ENCODE data around the gene RB1.

RB1 gene

DNA sequence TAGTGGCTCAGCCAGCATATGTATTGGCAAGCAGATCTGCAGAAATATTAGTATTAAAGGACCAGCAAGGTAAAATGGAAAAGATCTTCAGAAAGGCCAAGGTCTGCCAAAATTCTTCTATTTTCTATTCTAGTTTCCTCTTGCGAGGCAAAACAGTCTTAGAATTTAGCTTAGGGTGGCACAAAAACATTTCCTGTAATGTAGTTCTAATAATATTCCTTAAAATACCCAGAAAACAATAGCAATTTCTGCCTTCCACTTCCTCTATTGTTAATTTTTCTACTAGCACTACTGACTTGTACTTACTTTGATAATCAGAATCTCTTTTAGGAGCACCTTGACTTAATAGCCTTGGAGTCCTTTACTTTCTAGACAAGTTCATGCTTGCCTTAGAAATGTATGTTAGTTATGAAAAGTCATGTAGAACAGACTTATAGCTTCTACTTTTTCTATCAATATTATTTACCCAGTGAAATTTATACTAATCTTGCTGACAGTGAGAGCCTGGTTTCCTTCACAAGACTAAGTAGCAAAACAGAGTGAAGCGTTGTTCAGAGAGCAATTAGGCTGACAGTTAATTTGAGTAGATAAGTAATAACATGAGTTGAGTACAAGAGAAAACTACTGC, 133.2 kb downstream of the RB1 start:
- peaks cover 3% of the 10 kb centered on the region for H3K4me1 ChIP-seq

GRCh38 chr13:48437371-48437770, 133.8 kb downstream of the RB1 start:
- Histone ChIP-seq H2AFZ (no peak overlapping the region), H3K4me2 (ENCODE audit: low read length) (no peak overlapping the region), H3K36me3 (ENCODE audit: control insufficient read depth, insufficient read depth, low read length) (no peaks in the 10 kb centered on the region), H3K4me1 (no peaks in the 10 kb centered on the region), H3K27ac (no peak overlapping the region), H3K27me3 (ENCODE audit: control insufficient read depth, insufficient read depth, low read length) (no peaks in the 10 kb centered on the region), H3K9ac (no peak overlapping the region), H3K4me3 (ENCODE audit: low read depth, low read length) (no peak overlapping the region), H3K79me2 (no peaks in the 10 kb centered on the region), H3K9me3 (ENCODE audit: control insufficient read depth, low read length) (no peaks in the 10 kb centered on the region)
- TF ChIP-seq, protein P1, sequence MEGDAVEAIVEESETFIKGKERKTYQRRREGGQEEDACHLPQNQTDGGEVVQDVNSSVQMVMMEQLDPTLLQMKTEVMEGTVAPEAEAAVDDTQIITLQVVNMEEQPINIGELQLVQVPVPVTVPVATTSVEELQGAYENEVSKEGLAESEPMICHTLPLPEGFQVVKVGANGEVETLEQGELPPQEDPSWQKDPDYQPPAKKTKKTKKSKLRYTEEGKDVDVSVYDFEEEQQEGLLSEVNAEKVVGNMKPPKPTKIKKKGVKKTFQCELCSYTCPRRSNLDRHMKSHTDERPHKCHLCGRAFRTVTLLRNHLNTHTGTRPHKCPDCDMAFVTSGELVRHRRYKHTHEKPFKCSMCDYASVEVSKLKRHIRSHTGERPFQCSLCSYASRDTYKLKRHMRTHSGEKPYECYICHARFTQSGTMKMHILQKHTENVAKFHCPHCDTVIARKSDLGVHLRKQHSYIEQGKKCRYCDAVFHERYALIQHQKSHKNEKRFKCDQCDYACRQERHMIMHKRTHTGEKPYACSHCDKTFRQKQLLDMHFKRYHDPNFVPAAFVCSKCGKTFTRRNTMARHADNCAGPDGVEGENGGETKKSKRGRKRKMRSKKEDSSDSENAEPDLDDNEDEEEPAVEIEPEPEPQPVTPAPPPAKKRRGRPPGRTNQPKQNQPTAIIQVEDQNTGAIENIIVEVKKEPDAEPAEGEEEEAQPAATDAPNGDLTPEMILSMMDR (IDR thresholded peaks at IDR 0.05) = no peak

More for the DNA sequence above, 133.2 kb downstream of the RB1 start:
- Histone ChIP-seq H3K27me3 (ENCODE audit: control insufficient read depth, insufficient read depth, low read length) (no peaks in the 10 kb centered on the region), H3K79me2 (no peaks in the 10 kb centered on the region), H3K4me3 (ENCODE audit: low read depth, low read length) (no peak overlapping the region), H3K9ac (no peak overlapping the region), H3K4me2 (ENCODE audit: low read length) (no peak overlapping the region), H2AFZ (no peak overlapping the region), H3K36me3 (ENCODE audit: control insufficient read depth, insufficient read depth, low read length) (no peaks in the 10 kb centered on the region), H3K9me3 (ENCODE audit: control insufficient read depth, low read length) (no peaks in the 10 kb centered on the region), H3K27ac (no peak overlapping the region)
- TF ChIP-seq, protein P1 (IDR thresholded peaks at IDR 0.05) = no peak

DNA sequence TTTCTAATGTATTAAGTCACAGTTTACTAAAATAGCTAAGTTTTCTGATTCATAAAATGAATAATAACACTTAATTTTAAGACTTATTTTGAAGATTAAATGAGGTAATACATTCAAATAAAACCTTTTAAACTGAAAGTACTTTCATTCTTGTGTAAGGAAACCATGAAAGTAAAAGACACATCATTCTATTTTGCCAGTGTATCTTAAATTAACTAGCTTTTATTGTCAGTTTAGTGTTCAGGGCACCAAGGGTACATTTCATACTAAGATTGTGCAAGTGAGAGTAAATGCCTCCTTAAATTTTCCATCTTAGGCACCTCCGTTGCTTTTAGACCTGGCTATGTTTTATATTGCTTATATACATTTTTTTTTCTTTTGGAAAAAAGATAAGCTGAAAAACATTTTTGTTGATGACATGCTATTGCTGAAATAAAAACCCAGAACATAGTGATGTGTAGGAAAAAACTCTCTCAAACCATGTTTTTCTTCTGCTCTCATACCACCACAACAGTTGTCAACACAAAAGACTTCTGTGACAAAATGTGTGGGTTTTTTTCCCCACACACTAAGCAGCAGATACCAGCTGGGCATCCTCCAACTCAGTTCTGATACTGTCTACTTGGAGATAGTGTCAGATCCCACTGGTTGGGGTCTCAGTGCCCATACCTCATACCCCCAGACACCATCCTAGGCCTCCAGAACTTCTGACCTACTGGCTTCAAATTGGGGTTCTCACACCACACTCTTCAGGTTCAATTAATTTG, 140.1 kb downstream of the RB1 start:
- Histone ChIP-seq H2AFZ (no peak overlapping the region), H3K9me3 (ENCODE audit: control insufficient read depth, low read length) (no peaks in the 10 kb centered on the region), H3K27ac (no peak overlapping the region), H3K9ac (no peak overlapping the region), H3K79me2 (no peaks in the 10 kb centered on the region), H3K27me3 (ENCODE audit: control insufficient read depth, insufficient read depth, low read length) (no peaks in the 10 kb centered on the region), H3K4me2 (ENCODE audit: low read length) (no peak overlapping the region), H3K36me3 (ENCODE audit: control insufficient read depth, insufficient read depth, low read length) (no peaks in the 10 kb centered on the region), H3K4me3 (ENCODE audit: low read depth, low read length) (no peak overlapping the region), H3K4me1 (no peaks in the 10 kb centered on the region)
- TF ChIP-seq, protein P1 (IDR thresholded peaks at IDR 0.05) = no peak

GRCh38 chr13:48446464-48446863, 142.9 kb downstream of the RB1 start:
- H3K4me1 ChIP-seq = no peaks in the 10 kb centered on the region

More at GRCh38 chr13:48446464-48446863, 142.9 kb downstream of the RB1 start:
- Histone ChIP-seq H2AFZ (no peak overlapping the region), H3K27ac (no peak overlapping the region), H3K9me3 (ENCODE audit: control insufficient read depth, low read length) (no peaks in the 10 kb centered on the region), H3K9ac (no peak overlapping the region), H3K4me2 (ENCODE audit: low read length) (no peak overlapping the region), H3K36me3 (ENCODE audit: control insufficient read depth, insufficient read depth, low read length) (no peaks in the 10 kb centered on the region), H3K79me2 (no peaks in the 10 kb centered on the region), H3K4me3 (ENCODE audit: low read depth, low read length) (no peak overlapping the region), H3K27me3 (ENCODE audit: control insufficient read depth, insufficient read depth, low read length) (no peaks in the 10 kb centered on the region)
- TF ChIP-seq, protein P1 (IDR thresholded peaks at IDR 0.05) = no peak

Data from parathyroid adenoma (tissue), 2 donors.